Naive thymus-derived CD4-positive, alpha-beta T cell (primary cell): ENCODE measurements around the gene DIDO1. TPM values are rescaled to one million over a fixed set of nuclear protein-coding genes. Genes with fewer than 3 reads are reported as not detected.
"Not testable (repeated sequence)": the region's sequence is repeated elsewhere in the genome, so short reads cannot be mapped to it uniquely, and the experiment has no call there.

Experiments
- ATAC-seq: fragments of 150-1000 bp; cut with Tn5 transposase; 2 replicates; pipeline ENCODE4 v1.10.0; 2021; ENCODE audit warnings: mild to moderate bottlenecking, moderate library complexity
- CTCF ChIA-PET: fragments of 350-600 bp; sonication (Branson Sonifier 250); formaldehyde crosslinking; loops from one replicate; lab custom pipeline; 2021; ENCODE audit warnings: antibody characterized with exemption; lab: Charles Lee
- POLR2A ChIA-PET: fragments of 350-600 bp; sonication (Branson Sonifier 250); formaldehyde crosslinking; loops from one replicate; lab custom pipeline; 2021; ENCODE audit warnings: antibody characterized with exemption, inconsistent platforms; lab: Charles Lee
- DNase-seq, 9 donors: peaks; one replicate each; pipeline versions ENCODE4 v3.0.0 to v3.0.0-alpha.2; 2020 to 2022; ENCODE audit warnings: mixed read lengths in 1 of 9
- H3K27ac ChIP-seq: one replicate; pipeline ENCODE4 v1.7.0; 2013; ENCODE audit warnings: mild to moderate bottlenecking, low read depth, low read length, moderate library complexity
- H3K27me3 ChIP-seq, 2 donors: one replicate each; pipeline ENCODE4 v1.7.0; 2013; ENCODE audit warnings: low read length in 2 of 2, mild to moderate bottlenecking in 2 of 2, moderate library complexity in 2 of 2; ENCODE audit not compliant: control insufficient read depth in 2 of 2, insufficient read depth in 2 of 2
- H3K36me3 ChIP-seq, 3 experiments: 1 replicate in 2 of 3; 2 replicates in 1 of 3; pipeline ENCODE4 v1.7.0; 2013; ENCODE audit warnings: low read length in 3 of 3, mild to moderate bottlenecking in 3 of 3, moderate library complexity in 1 of 3; ENCODE audit not compliant: insufficient read depth in 3 of 3, control insufficient read depth in 2 of 3
- H3K4me1 ChIP-seq, 2 donors: one replicate each; pipeline ENCODE4 v1.7.0; 2013; ENCODE audit warnings: low read length in 2 of 2, mild to moderate bottlenecking in 2 of 2, moderate library complexity in 1 of 2; ENCODE audit not compliant: control insufficient read depth in 2 of 2, insufficient read depth in 2 of 2
- H3K4me3 ChIP-seq: 2 replicates; pipeline ENCODE4 v1.7.0; 2013; ENCODE audit warnings: mild to moderate bottlenecking, low read length
- H3K9me3 ChIP-seq, 3 experiments: 1 replicate in 2 of 3; 2 replicates in 1 of 3; pipeline ENCODE4 v1.7.0; 2013; ENCODE audit warnings: low read length in 3 of 3; ENCODE audit not compliant: control insufficient read depth in 2 of 3
- H3K27ac Mint-ChIP-seq, 9 donors: one replicate each; pipeline ENCODE4 v1.8.0; 2020 to 2022; ENCODE audit warnings: mixed read lengths in 9 of 9, mild to moderate bottlenecking in 8 of 9, moderate library complexity in 5 of 9, inconsistent platforms in 2 of 9
- H3K27me3 Mint-ChIP-seq, 5 donors: one replicate each; pipeline ENCODE4 v1.8.0; 2021 to 2022; ENCODE audit warnings: mixed read lengths in 5 of 5, mild to moderate bottlenecking in 1 of 5
- H3K36me3 Mint-ChIP-seq, 5 donors: one replicate each; pipeline ENCODE4 v1.8.0; 2020 to 2022; ENCODE audit warnings: mixed read lengths in 5 of 5, mild to moderate bottlenecking in 3 of 5, inconsistent platforms in 1 of 5
- H3K4me1 Mint-ChIP-seq, 7 donors: one replicate each; pipeline ENCODE4 v1.8.0; 2020 to 2022; ENCODE audit warnings: mixed read lengths in 7 of 7, mild to moderate bottlenecking in 3 of 7, inconsistent platforms in 1 of 7
- H3K4me3 Mint-ChIP-seq, 10 donors: one replicate each; pipeline ENCODE4 v1.8.0; 2020 to 2022; ENCODE audit warnings: mild to moderate bottlenecking in 10 of 10, mixed read lengths in 10 of 10, moderate library complexity in 6 of 10, inconsistent platforms in 2 of 10
- H3K9me3 Mint-ChIP-seq, 11 donors: one replicate each; pipeline ENCODE4 v1.8.0; 2020 to 2022; ENCODE audit warnings: mixed read lengths in 11 of 11, mild to moderate bottlenecking in 4 of 11, inconsistent platforms in 1 of 11, moderate library complexity in 1 of 11
- intact Hi-C, 2 donors: fragments of 100-400 bp; cut with micrococcal nuclease; formaldehyde crosslinking; loops; one replicate each; pipeline ENCODE4 v1.15.1; 2023
- polyA plus RNA-seq, 2 donors: library from polyadenylated mRNA; unstranded; fragments of 300-500 nt; fragmentation: Illumina TruSeq; gene quantifications; one replicate each; pipeline ENCODE4 v1.2.3, GENCODE V29; 2021
- total RNA-seq, 6 experiments: library from RNA in 5 of 6; stranded (reverse) in 5 of 6; gene quantifications; 1 replicate in 5 of 6; 2 replicates in 1 of 6; pipeline ENCODE4 v1.2.3 and lab custom pipeline; 2021 to 2026

Gene DIDO1
- total and polyA plus RNA-seq, 7 experiments from 2014 or later, result 36.6 to 139 (median 69.2) TPM

- H3K9me3 ChIP-seq, result no peaks in the 10 kb centered on the region
- DNase-seq, result no peak
- intact Hi-C loops, result no loop called here
- Mint-ChIP-seq H3K4me1 (peaks cover 7 to 39% (median 25%) of the 10 kb centered on the region in 7 donors), H3K36me3 (peaks cover 0 to 5% (median 0%) of the 10 kb centered on the region in 5 donors), H3K27me3 (peaks cover 0 to 4% (median 0%) of the 10 kb centered on the region in 5 donors), H3K27ac (peak overlapping the region in 7 of 9 donors; percentile 26 to 85 (median 51)), H3K4me3 (peak overlapping the region in 6 of 10 donors; percentile 13 to 51 (median 42)), H3K9me3 (peaks cover 0 to 7% (median 0%) of the 10 kb centered on the region in 11 donors)
- ATAC-seq, result no peak
- H3K27ac ChIP-seq, result no peak overlapping the region
- POLR2A ChIA-PET, result interaction anchor here (0.6 to 1.5 kb wide), 5 partner anchors 10 to 468 kb away, joined by 3 to 6 read pairs (median 4); no protein-coding TSS in a partner anchor
- no peaks in the 10 kb centered on the region for H3K27me3 ChIP-seq
- H3K4me1 ChIP-seq, result peaks cover 0 to 6% of the 10 kb centered on the region in 2 donors
- CTCF ChIA-PET, result interaction anchor here (0.7 to 1.4 kb wide), 4 partner anchors 9 to 39 kb away, joined by 3 to 4 read pairs (median 4); partner anchors contain the start of gene TCFL5
- no peak overlapping the region for H3K4me3 ChIP-seq
- H3K36me3 ChIP-seq, result peaks cover 0 to 14% (median 0%) of the 10 kb centered on the region in 3 experiments
Measured at GRCh38 chr20:62875419-62876361, 50.6 kb downstream of the DIDO1 start.

GRCh38 chr20:62874964-62875344 lies 51.4 kb downstream of the DIDO1 start:
- Mint-ChIP-seq H3K9me3 (peaks cover 0 to 7% (median 0%) of the 10 kb centered on the region in 11 donors), H3K27ac (peak overlapping the region in 4 of 9 donors; percentile 9 to 87 (median 46)), H3K4me3 (peak overlapping the region in 4 of 10 donors; percentile 13 to 70 (median 44)), H3K4me1 (peaks cover 7 to 39% (median 25%) of the 10 kb centered on the region in 7 donors), H3K36me3 (peaks cover 0 to 5% (median 0%) of the 10 kb centered on the region in 5 donors), H3K27me3 (peaks cover 0 to 4% (median 0%) of the 10 kb centered on the region in 5 donors)
- no peak for DNase-seq
- no peak overlapping the region for H3K4me3 ChIP-seq
- ATAC-seq, result no peak
- peaks cover 0 to 7% (median 0%) of the 10 kb centered on the region in 3 experiments for H3K36me3 ChIP-seq
- no peak overlapping the region for H3K27ac ChIP-seq
- POLR2A ChIA-PET, result interaction anchor here (0.6 to 1.5 kb wide), 6 partner anchors 11 to 467 kb away, joined by 3 to 6 read pairs (median 4); no protein-coding TSS in a partner anchor
- no peaks in the 10 kb centered on the region for H3K27me3 ChIP-seq
- peaks cover 0 to 6% of the 10 kb centered on the region in 2 donors for H3K4me1 ChIP-seq
- H3K9me3 ChIP-seq, result no peaks in the 10 kb centered on the region
- intact Hi-C loops, result no loop called here
- CTCF ChIA-PET, result interaction anchor here (0.9 to 1.3 kb wide), 2 partner anchors 10 to 13 kb away, joined by 3 to 4 read pairs; partner anchors contain the start of gene TCFL5

- CTCF ChIA-PET, result interaction anchor here (0.6 to 1.4 kb wide), 3 partner anchors 17 to 357 kb away, joined by 3 to 4 read pairs (median 3); no protein-coding TSS in a partner anchor
- Mint-ChIP-seq H3K27ac (peak overlapping the region in 6 of 9 donors; percentile 35 to 77 (median 55)), H3K4me3 (peak overlapping the region in 8 of 10 donors; percentile 25 to 75 (median 61))
Measured at GRCh38 chr20:62873681-62874031, 52.6 kb downstream of the DIDO1 start.

DNA sequence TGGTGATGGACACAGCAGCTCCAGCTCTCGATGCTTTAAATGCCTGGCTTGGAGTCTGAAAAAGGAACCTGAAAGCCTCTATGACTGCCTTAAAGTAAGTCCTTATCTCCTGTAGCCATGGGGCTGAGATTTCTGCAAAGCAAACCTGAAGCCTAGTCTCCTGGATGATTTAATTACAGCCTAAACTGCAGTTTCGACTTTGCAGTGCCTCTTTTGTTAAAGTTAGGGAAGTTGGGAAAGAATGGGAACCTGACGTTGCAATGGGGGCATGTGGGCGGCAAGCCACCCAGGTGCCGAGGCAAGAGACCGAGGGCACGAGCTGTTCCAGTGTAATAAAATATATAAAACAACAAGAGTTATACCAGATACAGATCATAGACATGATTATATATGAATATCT lies 53.0 kb downstream of the DIDO1 start:
- intact Hi-C loops, result loop anchor here (1.0 to 2.0 kb wide), 3 partner anchors 18 to 136 kb away; no protein-coding TSS in a partner anchor
- peaks cover 0 to 7% (median 0%) of the 10 kb centered on the region in 11 donors for H3K9me3 Mint-ChIP-seq
- Histone ChIP-seq H3K27ac (no peak overlapping the region), H3K4me1 (peaks cover 0 to 6% of the 10 kb centered on the region in 2 donors), H3K27me3 (no peaks in the 10 kb centered on the region), H3K9me3 (no peaks in the 10 kb centered on the region), H3K4me3 (no peak overlapping the region), H3K36me3 (no peaks in the 10 kb centered on the region)
- ChIA-PET POLR2A (no interaction called here), CTCF (interaction anchor here (0.6 to 1.4 kb wide), 4 partner anchors 17 to 357 kb away, joined by 3 to 4 read pairs (median 3); no protein-coding TSS in a partner anchor)
- ATAC-seq, result no peak
- DNase-seq, result no peak
- peaks cover 7 to 39% (median 24%) of the 10 kb centered on the region in 7 donors for H3K4me1 Mint-ChIP-seq
- peak overlapping the region in 8 of 10 donors; percentile 25 to 75 (median 61) for H3K4me3 Mint-ChIP-seq
- peaks cover 0 to 6% (median 0%) of the 10 kb centered on the region in 5 donors for H3K36me3 Mint-ChIP-seq
- H3K27me3 Mint-ChIP-seq, result peaks cover 0 to 4% (median 0%) of the 10 kb centered on the region in 5 donors
- peak overlapping the region in 5 of 9 donors; percentile 35 to 77 (median 59) for H3K27ac Mint-ChIP-seq

More at GRCh38 chr20:62873681-62874031, 52.6 kb downstream of the DIDO1 start:
- ATAC-seq, H3K4me3 ChIP-seq, DNase-seq, H3K4me1 ChIP-seq, H3K27ac ChIP-seq, H3K9me3 Mint-ChIP-seq, H3K36me3 ChIP-seq, POLR2A ChIA-PET, H3K9me3 ChIP-seq, H3K27me3 ChIP-seq, H3K36me3 Mint-ChIP-seq, H3K27me3 Mint-ChIP-seq: not testable (repeated sequence)
- H3K4me1 Mint-ChIP-seq, result peaks cover 7 to 39% (median 25%) of the 10 kb centered on the region in 7 donors
- intact Hi-C loops, result loop anchor here (1.0 to 2.0 kb wide), 3 partner anchors 18 to 136 kb away; no protein-coding TSS in a partner anchor

- Histone ChIP-seq H3K4me3 (no peak overlapping the region), H3K4me1 (peaks cover 0 to 6% of the 10 kb centered on the region in 2 donors), H3K36me3 (no peaks in the 10 kb centered on the region), H3K27ac (no peak overlapping the region), H3K27me3 (no peaks in the 10 kb centered on the region), H3K9me3 (no peaks in the 10 kb centered on the region)
- H3K9me3 Mint-ChIP-seq, result peaks cover 0 to 7% (median 0%) of the 10 kb centered on the region in 11 donors
- DNase-seq (no peak), ATAC-seq (no peak)
- peaks cover 0 to 4% (median 0%) of the 10 kb centered on the region in 5 donors for H3K36me3 Mint-ChIP-seq
- H3K4me3 Mint-ChIP-seq, result no peak overlapping the region
- H3K27me3 Mint-ChIP-seq, result peaks cover 0 to 7% (median 0%) of the 10 kb centered on the region in 5 donors
- intact Hi-C loops, result loop anchor here (1.0 to 2.0 kb wide), 3 partner anchors 18 to 136 kb away; no protein-coding TSS in a partner anchor
- POLR2A ChIA-PET, result no interaction called here
- peak overlapping the region in 2 of 9 donors; percentile 35 to 74 for H3K27ac Mint-ChIP-seq
- CTCF ChIA-PET, result interaction anchor here (0.6 to 1.4 kb wide), 6 partner anchors 15 to 358 kb away, joined by 3 to 5 read pairs (median 3); no protein-coding TSS in a partner anchor
- H3K4me1 Mint-ChIP-seq, result peaks cover 7 to 36% (median 21%) of the 10 kb centered on the region in 7 donors
Measured at GRCh38 chr20:62872862-62873261, 53.4 kb downstream of the DIDO1 start.
